Astrocyte (in vitro differentiated cells and primary cell): ENCODE results near the gene CCDC92B. TPM values are rescaled to one million over a fixed set of nuclear protein-coding genes. Genes with fewer than 3 reads are reported as not detected.

Experiments used
- DNase-seq: peaks from one replicate; pipeline ENCODE4 v3.0.0-alpha.2; 2010; ENCODE audit warnings: low read depth
- FAIRE-seq: peaks from 2 replicates; lab custom pipeline; 2011; peaks lifted over from hg19 to GRCh38; lab: Jason Lieb, UNC
- H2AFZ ChIP-seq: 2 replicates; pipeline ENCODE4 v1.6.0; 2012; ENCODE audit warnings: low read depth, low read length, inconsistent platforms
- H3K27ac ChIP-seq: 2 replicates; pipeline ENCODE4 v1.5.1; 2011; ENCODE audit warnings: low read depth, low read length, inconsistent platforms
- H3K27me3 ChIP-seq: 2 replicates; pipeline ENCODE4 v1.6.0; 2011; ENCODE audit warnings: low read length, inconsistent platforms; ENCODE audit not compliant: insufficient read depth
- H3K36me3 ChIP-seq: 2 replicates; pipeline ENCODE4 v1.5.1; 2011; ENCODE audit warnings: low read length, inconsistent platforms; ENCODE audit not compliant: insufficient read depth
- H3K4me1 ChIP-seq: 2 replicates; pipeline ENCODE4 v1.5.1; 2011; ENCODE audit warnings: low read length, inconsistent platforms; ENCODE audit not compliant: insufficient read depth
- H3K4me2 ChIP-seq: 2 replicates; pipeline ENCODE4 v1.6.0; 2012; ENCODE audit warnings: low read length, inconsistent platforms
- H3K4me3 ChIP-seq: 2 replicates; pipeline ENCODE4 v1.5.1; 2011; ENCODE audit warnings: low read depth, mild to moderate bottlenecking, low read length, inconsistent platforms; ENCODE audit not compliant: insufficient read depth
- H3K79me2 ChIP-seq: 2 replicates; pipeline ENCODE4 v1.6.0; 2012; ENCODE audit warnings: mild to moderate bottlenecking, low read length, inconsistent platforms; ENCODE audit not compliant: insufficient read depth
- H3K9ac ChIP-seq: 2 replicates; pipeline ENCODE4 v1.6.0; 2012; ENCODE audit warnings: mild to moderate bottlenecking, low read length, inconsistent platforms
- H3K9me3 ChIP-seq: 2 replicates; pipeline ENCODE4 v1.5.1; 2012; ENCODE audit warnings: low read depth, mild to moderate bottlenecking, low read length, inconsistent platforms; ENCODE audit not compliant: insufficient read depth
- H4K20me1 ChIP-seq: 2 replicates; pipeline ENCODE4 v1.6.0; 2012; ENCODE audit warnings: low read length, inconsistent platforms; ENCODE audit not compliant: insufficient read depth
- H3K27ac Mint-ChIP-seq: one replicate; pipeline ENCODE4 v1.8.0; 2021; ENCODE audit warnings: mild to moderate bottlenecking, mixed read lengths; ENCODE audit not compliant: unreplicated experiment
- H3K27me3 Mint-ChIP-seq: one replicate; pipeline ENCODE4 v1.8.0; 2021; ENCODE audit warnings: low read depth, mixed read lengths; ENCODE audit not compliant: unreplicated experiment
- H3K36me3 Mint-ChIP-seq: one replicate; pipeline ENCODE4 v1.8.0; 2021; ENCODE audit warnings: low read depth, mixed read lengths; ENCODE audit not compliant: unreplicated experiment
- H3K4me1 Mint-ChIP-seq: one replicate; pipeline ENCODE4 v1.8.0; 2021; ENCODE audit warnings: low read depth, mixed read lengths; ENCODE audit not compliant: unreplicated experiment
- H3K4me3 Mint-ChIP-seq: one replicate; pipeline ENCODE4 v1.8.0; 2021; ENCODE audit warnings: mild to moderate bottlenecking, moderate library complexity, mixed read lengths; ENCODE audit not compliant: unreplicated experiment
- H3K9me3 Mint-ChIP-seq: one replicate; pipeline ENCODE4 v1.8.0; 2021; ENCODE audit warnings: mild to moderate bottlenecking, mixed read lengths; ENCODE audit not compliant: unreplicated experiment
- CTCF ChIP-seq: IDR thresholded peaks from 2 replicates; pipeline ENCODE4 v1.5.1; 2011; ENCODE audit warnings: low read depth, mild to moderate bottlenecking, inconsistent platforms, low read length, moderate library complexity; ENCODE audit not compliant: insufficient read depth
- EZH2 ChIP-seq: IDR thresholded peaks from 2 replicates; pipeline ENCODE4 v1.6.1; 2012; ENCODE audit warnings: mild to moderate bottlenecking, low read length, inconsistent platforms; ENCODE audit not compliant: insufficient read depth
- total RNA-seq: library from RNA; stranded (reverse); gene quantifications from 2 replicates; pipeline ENCODE4 v1.2.1, GENCODE V29; 2021

Gene CCDC92B
- total RNA-seq, 1 donor from 2014 or later, result 0.36 TPM

- FAIRE-seq (no peak), DNase-seq (no peak)
- Histone ChIP-seq H3K4me1 (peaks cover 4% of the 10 kb centered on the region), H3K9me3 (no peaks in the 10 kb centered on the region), H3K36me3 (no peaks in the 10 kb centered on the region), H3K9ac (no peak overlapping the region), H4K20me1 (no peaks in the 10 kb centered on the region), H3K27ac (no peak overlapping the region), H2AFZ (no peak overlapping the region), H3K79me2 (no peaks in the 10 kb centered on the region), H3K4me2 (no peak overlapping the region), H3K4me3 (no peak overlapping the region), H3K27me3 (peaks cover 30% of the 10 kb centered on the region)
- Mint-ChIP-seq H3K4me1 (peaks cover 14% of the 10 kb centered on the region), H3K4me3 (no peak overlapping the region), H3K27ac (no peak overlapping the region), H3K27me3 (peaks cover 33% of the 10 kb centered on the region), H3K9me3 (peaks cover 1% of the 10 kb centered on the region), H3K36me3 (no peaks in the 10 kb centered on the region)
- TF ChIP-seq CTCF, result no peak
- TF ChIP-seq EZH2, result no peak
Measured at GRCh38 chr17:2778489-2778888, 29.0 kb upstream of the CCDC92B start.

- Histone ChIP-seq H4K20me1 (no peaks in the 10 kb centered on the region), H3K27me3 (peaks cover 30% of the 10 kb centered on the region), H3K4me1 (peaks cover 4% of the 10 kb centered on the region), H3K4me3 (peak overlapping the region; percentile 17), H3K9ac (no peak overlapping the region), H3K36me3 (no peaks in the 10 kb centered on the region), H3K9me3 (no peaks in the 10 kb centered on the region), H3K4me2 (peak overlapping the region; percentile 73), H3K27ac (no peak overlapping the region), H2AFZ (peak overlapping the region; percentile 47), H3K79me2 (no peaks in the 10 kb centered on the region)
- H3K9me3 Mint-ChIP-seq, result peaks cover 1% of the 10 kb centered on the region
- no peaks in the 10 kb centered on the region for H3K36me3 Mint-ChIP-seq
- TF ChIP-seq CTCF (no peak), EZH2 (peak; percentile 15)
- peak overlapping the region; percentile 82 for H3K4me3 Mint-ChIP-seq
- FAIRE-seq (no peak), DNase-seq (no peak)
- H3K4me1 Mint-ChIP-seq, result peaks cover 18% of the 10 kb centered on the region
- H3K27ac Mint-ChIP-seq, result no peak overlapping the region
- H3K27me3 Mint-ChIP-seq, result peaks cover 43% of the 10 kb centered on the region
Measured at GRCh38 chr17:2777242-2777867, 27.9 kb upstream of the CCDC92B start.

GRCh38 chr17:2776589-2777241, 27.3 kb upstream of the CCDC92B start:
- FAIRE-seq (no peak), DNase-seq (no peak)
- peaks cover 1% of the 10 kb centered on the region for H3K9me3 Mint-ChIP-seq
- no peaks in the 10 kb centered on the region for H3K79me2 ChIP-seq
- H3K9me3 ChIP-seq, result no peaks in the 10 kb centered on the region
- no peaks in the 10 kb centered on the region for H3K36me3 Mint-ChIP-seq
- peak overlapping the region; percentile 82 for H3K4me3 Mint-ChIP-seq
- H4K20me1 ChIP-seq, result no peaks in the 10 kb centered on the region
- TF ChIP-seq CTCF, result no peak
- TF ChIP-seq EZH2, result peak; percentile 57
- H3K4me1 ChIP-seq, result peaks cover under 1% of the 10 kb centered on the region
- no peak overlapping the region for H3K27ac Mint-ChIP-seq
- peak overlapping the region; percentile 17 for H3K4me3 ChIP-seq
- H3K36me3 ChIP-seq, result no peaks in the 10 kb centered on the region
- H3K27me3 Mint-ChIP-seq, result peaks cover 43% of the 10 kb centered on the region
- peaks cover 12% of the 10 kb centered on the region for H3K4me1 Mint-ChIP-seq
- peak overlapping the region; percentile 73 for H3K4me2 ChIP-seq
- no peak overlapping the region for H3K27ac ChIP-seq
- no peak overlapping the region for H3K9ac ChIP-seq
- peaks cover 30% of the 10 kb centered on the region for H3K27me3 ChIP-seq
- H2AFZ ChIP-seq, result peak overlapping the region; percentile 47
